Measurements from ENCODE around the gene GTPBP2.

Gene GTPBP2

GRCh38 chr6:43668151-43669028, 39.3 kb upstream of the GTPBP2 start:
- Histone ChIP-seq H2AFZ (ENCODE audit: low read length) (no peak overlapping the region), H4K20me1 (ENCODE audit: insufficient read depth, low read length) (no peaks in the 10 kb centered on the region), H3K4me1 (ENCODE audit: insufficient read depth, low read length, severe bottlenecking) (peaks cover 9% of the 10 kb centered on the region), H3K36me3 (ENCODE audit: insufficient read depth, low read length) (peaks cover 25% of the 10 kb centered on the region), H3K9me3 (ENCODE audit: low read length) (no peaks in the 10 kb centered on the region), H3K9me2 (ENCODE audit: low read depth, low read length) (no peaks in the 10 kb centered on the region), H3K9ac (ENCODE audit: low read length) (no peak overlapping the region), H3K79me2 (ENCODE audit: insufficient read depth, low read length) (no peaks in the 10 kb centered on the region), H3K27me3 (ENCODE audit: insufficient read depth, low read length) (no peaks in the 10 kb centered on the region), H3K4me3 (ENCODE audit: low read depth, low read length, poor library complexity, severe bottlenecking) (no peak overlapping the region), H3F3A (ENCODE audit: insufficient read depth, low read length) (no peaks in the 10 kb centered on the region), H3K27ac (ENCODE audit: low read depth, low read length, poor library complexity, severe bottlenecking) (no peak overlapping the region), H3K4me2 (ENCODE audit: low read length) (no peak overlapping the region; the same call in 1 of the 2 replicates)
- TF ChIP-seq CTCF (IDR thresholded peaks at IDR 0.05; ENCODE audit: low read length) (peak; percentile 91), EZH2 (IDR thresholded peaks at IDR 0.05; ENCODE audit: borderline replicate concordance, low read length) (no peak)

- TF ChIP-seq CTCF (IDR thresholded peaks at IDR 0.05; ENCODE audit: low read length) = peak; percentile 93
- TF ChIP-seq EZH2 (IDR thresholded peaks at IDR 0.05; ENCODE audit: borderline replicate concordance, low read length) = no peak
- Histone ChIP-seq H3K4me1 (ENCODE audit: insufficient read depth, low read length, severe bottlenecking) (peaks cover 9% of the 10 kb centered on the region), H3K4me3 (ENCODE audit: low read depth, low read length, poor library complexity, severe bottlenecking) (no peak overlapping the region), H4K20me1 (ENCODE audit: insufficient read depth, low read length) (no peaks in the 10 kb centered on the region), H3F3A (ENCODE audit: insufficient read depth, low read length) (no peaks in the 10 kb centered on the region), H3K79me2 (ENCODE audit: insufficient read depth, low read length) (no peaks in the 10 kb centered on the region), H3K27ac (ENCODE audit: low read depth, low read length, poor library complexity, severe bottlenecking) (no peak overlapping the region), H3K4me2 (ENCODE audit: low read length) (no peak overlapping the region; the same call in 1 of the 2 replicates), H3K27me3 (ENCODE audit: insufficient read depth, low read length) (no peaks in the 10 kb centered on the region), H3K36me3 (ENCODE audit: insufficient read depth, low read length) (peaks cover 21% of the 10 kb centered on the region; the same call in 1 of the 2 replicates), H3K9me3 (ENCODE audit: low read length) (no peaks in the 10 kb centered on the region), H2AFZ (ENCODE audit: low read length) (no peak overlapping the region), H3K9me2 (ENCODE audit: low read depth, low read length) (no peaks in the 10 kb centered on the region), H3K9ac (ENCODE audit: low read length) (no peak overlapping the region)
Measured at GRCh38 chr6:43667245-43668150, 38.4 kb upstream of the GTPBP2 start.

- no peak overlapping the region for H3K9ac ChIP-seq (ENCODE audit: low read length)
- no peak overlapping the region for H2AFZ ChIP-seq (ENCODE audit: low read length)
- no peaks in the 10 kb centered on the region for H3K79me2 ChIP-seq (ENCODE audit: insufficient read depth, low read length)
- no peaks in the 10 kb centered on the region for H3K27me3 ChIP-seq (ENCODE audit: insufficient read depth, low read length)
- no peak overlapping the region for H3K27ac ChIP-seq (ENCODE audit: low read depth, low read length, poor library complexity, severe bottlenecking)
- TF ChIP-seq EZH2 (IDR thresholded peaks at IDR 0.05; ENCODE audit: borderline replicate concordance, low read length) (no peak), CTCF (IDR thresholded peaks at IDR 0.05; ENCODE audit: low read length) (no peak)
- no peaks in the 10 kb centered on the region for H3K9me2 ChIP-seq (ENCODE audit: low read depth, low read length)
- H3K4me1 ChIP-seq (ENCODE audit: insufficient read depth, low read length, severe bottlenecking) = peaks cover 9% of the 10 kb centered on the region
- H3K4me3 ChIP-seq (ENCODE audit: low read depth, low read length, poor library complexity, severe bottlenecking) = no peak overlapping the region
- H3K4me2 ChIP-seq (ENCODE audit: low read length) = no peak overlapping the region
- no peaks in the 10 kb centered on the region for H4K20me1 ChIP-seq (ENCODE audit: insufficient read depth, low read length)
- no peaks in the 10 kb centered on the region for H3K9me3 ChIP-seq (ENCODE audit: low read length)
- no peaks in the 10 kb centered on the region for H3F3A ChIP-seq (ENCODE audit: insufficient read depth, low read length)
- peaks cover 9% of the 10 kb centered on the region; the same call in 1 of the 2 replicates for H3K36me3 ChIP-seq (ENCODE audit: insufficient read depth, low read length)
Measured at GRCh38 chr6:43666196-43666920, 37.3 kb upstream of the GTPBP2 start.

All from OCI-LY1 (cell line).